Spinal cord (tissue), 10 donors: ENCODE data around the gene PDE6B. TPM values are rescaled to one million over a fixed set of nuclear protein-coding genes. Genes with fewer than 3 reads are reported as not detected.
A peak's percentile ranks its signal among the peaks of the same experiment; 100 is the strongest.

Experiments
- DNase-seq, 6 donors: peaks; one replicate each; pipeline versions ENCODE4 v3.0.0 to v3.0.0-alpha.2; 2013 to 2015; ENCODE audit warnings: low spot score in 6 of 6, low read depth in 4 of 6
- H3K27ac ChIP-seq: one replicate; pipeline ENCODE4 v1.5.1; 2013; ENCODE audit warnings: low read depth, low read length, control low read depth
- H3K27me3 ChIP-seq: one replicate; pipeline ENCODE4 v1.6.1; 2013; ENCODE audit warnings: low read length; ENCODE audit not compliant: control insufficient read depth, insufficient read depth
- H3K36me3 ChIP-seq: one replicate; pipeline ENCODE4 v1.6.1; 2013; ENCODE audit warnings: low read length; ENCODE audit not compliant: control insufficient read depth, insufficient read depth
- H3K4me1 ChIP-seq: one replicate; pipeline ENCODE4 v1.6.1; 2013; ENCODE audit warnings: low read length; ENCODE audit not compliant: control insufficient read depth, insufficient read depth
- H3K4me3 ChIP-seq: one replicate; pipeline ENCODE4 v1.5.1; 2013; ENCODE audit warnings: low read depth, low read length, control low read depth
- H3K9me3 ChIP-seq: one replicate; pipeline ENCODE4 v1.6.1; 2013; ENCODE audit warnings: low read length; ENCODE audit not compliant: control insufficient read depth, insufficient read depth
- WGBS: methylation state at CpG from one replicate; pipeline ENCODE4 v1.1.5; 2013; ENCODE audit warnings: missing lambda C conversion rate; ENCODE audit not compliant: insufficient coverage; 5-methylcytosine and 5-hydroxymethylcytosine counted together
- polyA plus RNA-seq, 2 donors: library from polyadenylated mRNA; unstranded; fragments of 120-200 nt; gene quantifications; one replicate each; pipeline ENCODE4 v1.2.1, GENCODE V29; 2013; ENCODE audit not compliant: insufficient read length in 2 of 2
- total RNA-seq, 2 donors: library from RNA; depleted of rRNA in 1 of 2; stranded (reverse); fragments of 120-200 nt in 1 of 2; fragments of >200 nt in 1 of 2; gene quantifications; one replicate each; pipeline versions ENCODE4 v1.2.3 to v1.2.4, GENCODE V29; 2013 to 2014
- donor health status: healthy.

PDE6B gene
- total and polyA plus RNA-seq, 4 donors = 16.8 to 24.1 (median 19.7) TPM

DNA sequence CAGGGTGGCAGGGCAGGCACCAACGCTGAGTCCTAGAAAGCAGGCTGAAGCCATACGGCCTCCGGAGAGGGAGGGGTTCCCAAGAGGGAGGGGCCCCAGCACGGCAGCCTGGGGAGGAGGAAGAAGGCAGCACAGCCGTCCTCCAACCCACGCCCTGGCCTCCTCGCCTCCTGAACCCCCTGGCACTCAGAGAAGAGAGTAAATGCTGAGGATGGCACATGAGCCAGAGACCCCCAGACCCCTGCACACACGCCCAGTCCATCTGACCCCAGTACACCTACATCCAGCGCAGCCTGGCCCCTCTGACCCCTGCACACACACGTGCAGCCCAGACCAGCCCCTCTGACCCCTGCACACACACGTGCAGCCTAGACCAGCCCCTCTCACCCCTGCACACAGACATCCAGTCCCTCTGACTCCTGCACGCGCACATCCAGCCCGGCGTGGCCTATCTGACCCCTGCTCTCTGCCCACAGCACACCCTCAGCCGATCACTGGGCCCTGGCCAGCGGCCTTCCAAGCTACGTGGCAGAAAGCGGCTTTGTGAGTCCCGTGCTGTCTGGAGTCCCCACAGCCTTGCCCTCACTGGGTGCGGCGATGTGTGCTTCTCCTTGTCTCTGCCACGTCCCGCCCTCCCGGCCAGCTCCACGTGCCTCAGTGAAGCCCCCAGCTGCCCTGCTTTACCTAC lies 30.2 kb downstream of the PDE6B start:
- H3K4me1 ChIP-seq = peaks cover 28% of the 10 kb centered on the region
- no peak for DNase-seq
- 65% methylated on average over 24 of the region's 26 CpGs for WGBS

DNA sequence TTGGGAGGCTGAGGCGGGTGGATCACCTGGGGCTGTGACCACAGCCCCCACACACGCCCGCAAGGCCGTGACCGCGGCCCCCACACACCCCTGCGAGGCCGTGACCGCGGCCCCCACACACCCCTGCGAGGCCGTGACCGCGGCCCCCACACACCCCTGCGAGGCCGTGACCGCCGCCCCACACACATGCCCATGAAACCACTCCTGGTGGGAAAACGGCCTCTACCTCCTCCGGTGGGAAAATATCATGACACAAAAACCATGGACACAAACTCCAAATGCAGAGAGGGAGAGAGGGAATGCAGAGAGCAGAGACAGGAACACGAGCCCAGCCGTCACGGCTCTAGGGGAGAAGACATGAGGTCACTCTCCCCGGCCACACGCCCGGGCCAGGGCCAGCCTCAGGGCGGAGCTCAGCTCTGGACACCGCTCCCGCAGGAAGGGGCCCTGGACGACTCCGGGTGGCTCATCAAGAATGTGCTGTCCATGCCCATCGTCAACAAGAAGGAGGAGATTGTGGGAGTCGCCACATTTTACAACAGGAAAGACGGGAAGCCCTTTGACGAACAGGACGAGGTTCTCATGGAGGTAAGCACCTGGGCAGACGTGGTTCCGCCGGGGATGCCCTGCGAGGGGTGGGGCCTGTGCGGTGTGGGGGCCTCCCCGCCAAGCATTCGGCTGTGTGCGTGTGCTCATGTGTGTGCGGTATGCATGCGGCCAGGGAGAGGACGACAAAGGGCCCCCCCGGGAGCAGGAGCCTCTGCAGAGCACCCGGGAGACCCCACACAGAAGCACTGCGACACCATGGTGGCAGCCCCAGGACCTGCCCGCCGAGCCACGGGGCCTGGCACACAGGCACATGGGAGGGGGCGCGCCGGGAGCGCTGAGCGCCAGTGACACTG lies 31.3 kb downstream of the PDE6B start:
- Histone ChIP-seq H3K4me3 (no peak overlapping the region), H3K36me3 (peaks cover 39% of the 10 kb centered on the region), H3K4me1 (peaks cover 17% of the 10 kb centered on the region), H3K27me3 (peaks cover 3% of the 10 kb centered on the region), H3K9me3 (no peaks in the 10 kb centered on the region), H3K27ac (no peak overlapping the region)
- DNase-seq = no peak
- 82% methylated on average over 36 of the region's 58 CpGs for WGBS

More for the DNA sequence above, 30.2 kb downstream of the PDE6B start:
- Histone ChIP-seq H3K4me3 (no peak overlapping the region), H3K36me3 (peaks cover 30% of the 10 kb centered on the region), H3K27me3 (peaks cover 13% of the 10 kb centered on the region), H3K9me3 (no peaks in the 10 kb centered on the region), H3K27ac (no peak overlapping the region)

DNA sequence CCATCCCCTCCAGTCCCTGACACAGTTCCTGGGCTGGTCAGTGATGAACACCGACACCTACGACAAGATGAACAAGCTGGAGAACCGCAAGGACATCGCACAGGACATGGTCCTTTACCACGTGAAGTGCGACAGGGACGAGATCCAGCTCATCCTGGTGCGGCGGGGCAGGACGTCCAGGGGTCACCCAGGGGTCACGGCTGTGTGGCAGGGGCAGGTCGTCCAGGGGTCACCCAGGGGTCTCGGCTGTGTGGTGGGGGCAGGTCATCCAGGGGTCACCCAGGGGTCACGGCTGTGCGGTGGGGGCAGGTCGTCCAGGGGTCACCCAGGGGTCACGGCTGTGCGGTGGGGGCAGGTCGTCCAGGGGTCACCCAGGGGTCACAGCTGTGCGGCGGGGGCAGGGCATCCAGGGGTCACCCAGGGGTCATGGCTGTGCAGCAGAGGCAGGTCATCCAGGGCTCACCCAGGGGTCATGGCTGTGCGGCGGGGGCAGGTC lies 32.0 kb downstream of the PDE6B start:
- DNase-seq = no peak
- H3K4me3 ChIP-seq = no peak overlapping the region
- H3K9me3 ChIP-seq = no peaks in the 10 kb centered on the region
- H3K27me3 ChIP-seq = no peaks in the 10 kb centered on the region
- 85% methylated on average over 23 of the region's 23 CpGs for WGBS
- no peak overlapping the region for H3K27ac ChIP-seq
- peaks cover 46% of the 10 kb centered on the region for H3K36me3 ChIP-seq
- H3K4me1 ChIP-seq = peaks cover 13% of the 10 kb centered on the region

DNA sequence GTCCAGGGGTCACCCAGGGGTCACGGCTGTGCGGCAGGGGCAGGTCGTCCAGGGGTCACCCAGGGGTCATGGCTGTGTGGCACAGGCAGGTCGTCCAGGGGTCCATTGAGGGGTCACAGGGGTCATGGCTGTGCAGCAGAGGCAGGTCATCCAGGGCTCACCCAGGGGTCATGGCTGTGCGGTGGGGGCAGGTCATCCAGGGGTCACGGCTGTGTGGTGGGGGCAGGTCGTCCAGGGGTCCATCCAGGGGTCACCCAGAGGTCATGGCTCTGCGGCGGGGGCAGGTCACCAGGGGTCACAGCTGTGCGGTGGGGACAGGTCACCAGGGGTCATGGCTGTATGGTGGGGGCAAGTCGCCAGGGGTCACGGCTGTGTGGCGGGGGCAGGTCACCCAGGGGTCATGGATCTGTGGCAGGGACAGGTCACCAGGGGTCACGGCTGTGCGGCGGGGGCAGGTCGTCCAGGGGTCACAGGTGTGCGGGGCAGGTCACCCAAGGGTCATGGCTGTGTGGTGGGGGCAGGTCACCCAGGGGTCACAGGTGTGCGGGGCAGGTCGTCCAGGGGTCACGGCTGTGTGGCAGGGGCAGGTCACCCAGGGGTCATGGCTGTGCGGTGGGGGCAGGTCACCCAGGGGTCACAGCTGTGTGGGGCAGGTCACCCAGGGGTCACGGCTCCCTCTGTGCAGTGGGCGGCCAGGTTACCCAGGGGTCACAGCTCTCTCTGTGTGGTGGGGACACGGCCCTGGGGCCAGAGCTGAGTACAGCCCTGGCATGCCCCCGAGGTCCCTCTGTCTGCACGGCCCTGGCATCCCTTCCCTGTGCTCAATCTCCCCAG lies 32.7 kb downstream of the PDE6B start:
- 90% methylated on average over 25 of the region's 27 CpGs for WGBS
- DNase-seq = peak in 2 of 6 donors; percentile 1 to 42
- peaks cover 18% of the 10 kb centered on the region for H3K4me1 ChIP-seq
- peaks cover 49% of the 10 kb centered on the region for H3K36me3 ChIP-seq
- no peaks in the 10 kb centered on the region for H3K27me3 ChIP-seq
- no peaks in the 10 kb centered on the region for H3K9me3 ChIP-seq
- H3K27ac ChIP-seq = no peak overlapping the region
- no peak overlapping the region for H3K4me3 ChIP-seq

DNA sequence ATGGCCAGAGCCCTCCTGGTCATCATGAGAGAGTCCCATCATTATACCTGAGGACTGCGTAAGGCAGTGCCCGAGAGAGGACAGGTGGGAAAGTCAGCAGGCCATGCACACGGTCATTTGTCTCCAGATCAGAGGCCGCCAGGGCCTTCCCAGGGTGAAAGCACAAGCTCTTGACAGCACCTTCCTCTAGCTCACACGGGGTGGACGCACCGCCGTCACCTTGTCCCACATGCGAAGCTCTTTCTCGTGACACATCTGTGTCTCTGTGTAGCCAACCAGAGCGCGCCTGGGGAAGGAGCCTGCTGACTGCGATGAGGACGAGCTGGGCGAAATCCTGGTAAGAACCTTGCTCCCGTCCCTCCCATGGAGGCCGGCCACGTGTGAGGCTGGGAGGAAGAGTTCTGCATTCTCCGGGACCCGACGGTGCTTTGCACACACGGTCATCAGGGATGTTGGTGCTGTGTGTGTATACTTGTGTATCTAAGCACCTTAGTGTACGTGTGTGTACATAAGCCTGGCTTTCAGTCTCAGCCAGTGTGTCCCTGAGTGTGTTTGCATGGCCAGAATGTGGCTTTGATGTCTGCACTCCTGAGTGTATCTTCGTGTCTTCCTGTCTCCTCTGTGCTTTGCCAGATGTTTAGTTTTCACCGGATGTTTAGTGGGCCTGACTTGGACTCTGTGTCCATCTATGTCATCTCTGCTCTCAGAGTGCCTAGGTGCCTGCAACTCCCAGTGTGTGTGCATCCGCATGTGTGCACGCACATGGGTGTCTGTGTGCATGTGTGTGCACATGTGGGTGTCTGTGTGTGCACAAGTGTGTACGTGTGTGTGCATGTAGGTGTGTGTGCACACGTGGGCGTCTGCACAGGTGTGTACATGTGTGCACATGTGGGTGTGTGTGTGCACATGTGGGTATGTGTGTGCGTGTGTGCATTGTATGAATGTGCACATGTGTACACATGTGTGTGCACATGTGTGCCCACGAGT lies 33.6 kb downstream of the PDE6B start:
- Histone ChIP-seq H3K4me1 (peaks cover 18% of the 10 kb centered on the region), H3K36me3 (peaks cover 49% of the 10 kb centered on the region), H3K27ac (no peak overlapping the region), H3K4me3 (no peak overlapping the region), H3K27me3 (no peaks in the 10 kb centered on the region), H3K9me3 (no peaks in the 10 kb centered on the region)
- no peak for DNase-seq
- 95% methylated on average over 31 of the region's 32 CpGs for WGBS

DNA sequence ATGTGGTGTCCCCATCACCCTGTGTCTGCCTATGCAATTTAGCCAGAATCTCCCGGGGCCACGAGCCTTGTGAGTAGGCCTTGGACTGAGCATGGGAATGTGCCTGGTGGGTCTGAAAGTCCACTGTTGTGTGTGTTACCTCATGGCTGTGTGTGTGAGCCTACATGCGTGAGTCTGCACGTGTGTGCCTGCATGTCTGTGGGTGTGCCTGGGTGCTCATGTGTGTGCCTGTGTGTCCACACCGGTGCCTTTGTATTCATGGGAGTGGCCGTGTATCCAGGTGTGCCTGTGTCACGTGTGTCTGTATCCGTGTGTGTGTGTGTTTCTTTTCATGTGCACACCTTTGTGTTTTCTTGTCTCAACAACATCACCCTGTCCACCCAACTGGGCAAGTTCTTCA lies 34.5 kb downstream of the PDE6B start:
- Histone ChIP-seq H3K4me3 (no peak overlapping the region), H3K4me1 (peaks cover 27% of the 10 kb centered on the region), H3K9me3 (no peaks in the 10 kb centered on the region), H3K36me3 (peaks cover 49% of the 10 kb centered on the region), H3K27me3 (no peaks in the 10 kb centered on the region), H3K27ac (no peak overlapping the region)
- WGBS = 98% methylated on average over 4 of the region's 8 CpGs
- no peak for DNase-seq

DNA sequence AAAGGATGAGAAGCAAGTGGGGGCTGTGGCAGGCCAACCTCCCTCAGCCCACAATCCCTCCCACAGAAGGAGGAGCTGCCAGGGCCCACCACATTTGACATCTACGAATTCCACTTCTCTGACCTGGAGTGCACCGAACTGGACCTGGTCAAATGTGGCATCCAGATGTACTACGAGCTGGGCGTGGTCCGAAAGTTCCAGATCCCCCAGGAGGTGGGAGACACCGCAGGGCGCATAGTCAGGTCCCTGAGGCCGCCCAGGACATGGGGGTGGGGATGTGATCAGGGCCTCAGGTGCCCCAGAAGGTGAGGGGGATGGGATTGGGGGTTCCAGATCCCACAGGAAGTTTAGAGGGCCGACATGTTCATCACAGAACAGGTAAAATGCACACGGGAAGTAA lies 35.0 kb downstream of the PDE6B start:
- H3K27ac ChIP-seq = no peak overlapping the region
- H3K4me1 ChIP-seq = peaks cover 33% of the 10 kb centered on the region
- 95% methylated on average over 10 of the region's 10 CpGs for WGBS
- no peaks in the 10 kb centered on the region for H3K27me3 ChIP-seq
- H3K9me3 ChIP-seq = no peaks in the 10 kb centered on the region
- H3K4me3 ChIP-seq = no peak overlapping the region
- no peak for DNase-seq
- peaks cover 50% of the 10 kb centered on the region for H3K36me3 ChIP-seq

DNA sequence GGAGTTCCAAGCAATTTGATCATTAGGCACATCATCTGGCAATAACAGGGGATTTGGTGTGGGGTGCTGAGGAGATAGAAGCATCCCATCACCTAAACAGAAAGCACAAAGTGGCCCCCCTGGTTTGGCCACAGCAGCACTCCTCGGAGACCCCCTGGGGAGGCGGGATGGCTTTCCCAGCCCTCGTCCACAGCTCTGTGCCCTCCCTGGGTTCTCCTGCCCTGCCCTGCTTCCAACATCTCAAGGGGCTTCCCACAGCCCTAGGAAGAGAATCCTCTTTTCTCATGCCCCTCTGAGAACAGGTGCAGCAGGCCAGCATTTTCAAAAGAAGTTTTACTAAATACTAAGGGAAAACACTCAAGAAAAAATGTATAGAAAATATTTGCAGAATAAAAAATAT lies 35.9 kb downstream of the PDE6B start:
- Histone ChIP-seq H3K27me3 (no peaks in the 10 kb centered on the region), H3K36me3 (peaks cover 55% of the 10 kb centered on the region), H3K4me1 (peaks cover 36% of the 10 kb centered on the region), H3K9me3 (no peaks in the 10 kb centered on the region), H3K4me3 (no peak overlapping the region), H3K27ac (no peak overlapping the region)
- WGBS = 93% methylated on average over 3 of the region's 3 CpGs
- DNase-seq = no peak
